ENCODE results near the gene SLC35E2B.

The SLC35E2B gene

GRCh38 chr1:1610796-1611195 lies 81.8 kb downstream of the SLC35E2B start:
- DNase-seq (ENCODE audit: low read depth in 2 of 2): no peak

GRCh38 chr1:1609822-1610485 lies 82.6 kb downstream of the SLC35E2B start:
- DNase-seq (ENCODE audit: low read depth in 2 of 2): no peak

Measured in stimulated activated CD4-positive, alpha-beta T cell treated with anti-CD3 and anti-CD28 coated beads, Interleukin-4, amount 100 ng/mL, for 48 hours (primary cell).